ENCODE measurements around the gene CARMIL1.

The CARMIL1 gene

DNA sequence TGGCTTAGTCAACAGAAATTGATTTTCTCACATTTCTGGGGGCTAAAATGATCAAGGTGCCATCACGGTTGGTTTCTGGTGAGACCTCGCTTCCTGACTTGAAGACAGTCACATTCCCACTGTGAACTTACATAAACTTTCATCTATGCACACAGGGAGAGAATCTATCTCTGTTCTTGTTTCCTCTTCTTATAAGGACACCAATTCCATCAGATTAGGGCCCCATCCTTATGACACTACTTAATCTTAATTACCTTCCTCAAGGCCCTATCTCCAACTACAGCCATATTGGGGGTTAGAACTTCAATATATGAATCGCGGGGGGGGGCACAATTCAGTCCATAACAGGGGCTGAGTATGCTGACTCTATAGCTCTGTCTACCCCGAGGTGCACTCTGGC lies 362.2 kb downstream of the CARMIL1 start:
- H3K4me3 ChIP-seq (ENCODE audit: low read length) = no peak overlapping the region
- DNase-seq (ENCODE audit: low read depth, low spot score) = no peak

GRCh38 chr6:25641940-25642666 lies 362.9 kb downstream of the CARMIL1 start:
- DNase-seq (ENCODE audit: low read depth, low spot score) = no peak
- H3K4me3 ChIP-seq (ENCODE audit: low read length) = no peak overlapping the region

DNA sequence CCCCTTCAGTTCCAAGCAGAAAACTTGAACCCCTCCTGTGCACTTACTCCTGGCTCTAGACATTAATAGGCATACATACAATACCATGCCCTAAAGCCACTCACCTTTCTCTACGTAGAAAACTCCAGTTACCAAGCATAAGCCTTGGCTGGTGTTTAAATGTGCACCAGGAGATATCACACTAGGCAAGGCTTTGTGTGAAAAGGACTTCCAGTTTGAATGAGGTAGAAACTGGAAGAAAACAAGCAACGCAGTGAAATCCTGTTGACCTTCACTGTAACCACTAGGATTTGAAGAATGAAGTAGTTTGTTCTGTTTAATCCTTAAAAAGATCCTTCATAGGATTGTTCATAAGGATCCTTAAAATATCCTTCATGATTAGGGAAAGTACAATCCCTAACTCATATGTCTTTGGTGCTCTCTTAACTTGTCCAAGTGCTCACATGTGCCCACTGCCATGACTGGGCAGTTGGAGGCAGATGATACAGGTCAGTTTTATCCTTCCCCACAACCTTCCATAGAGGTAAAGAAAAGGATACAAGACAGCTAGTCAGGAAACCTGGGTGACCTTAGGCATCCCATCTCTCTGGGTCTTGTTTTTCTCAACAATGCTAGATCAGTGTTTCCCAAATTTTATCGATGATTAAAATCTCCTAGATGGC lies 363.6 kb downstream of the CARMIL1 start:
- no peak for DNase-seq (ENCODE audit: low read depth, low spot score)
- H3K4me3 ChIP-seq (ENCODE audit: low read length) = no peak overlapping the region

GRCh38 chr6:25645916-25646315 lies 366.7 kb downstream of the CARMIL1 start:
- DNase-seq (ENCODE audit: low read depth, low spot score) = no peak
- no peak overlapping the region for H3K4me3 ChIP-seq (ENCODE audit: low read length)

DNA sequence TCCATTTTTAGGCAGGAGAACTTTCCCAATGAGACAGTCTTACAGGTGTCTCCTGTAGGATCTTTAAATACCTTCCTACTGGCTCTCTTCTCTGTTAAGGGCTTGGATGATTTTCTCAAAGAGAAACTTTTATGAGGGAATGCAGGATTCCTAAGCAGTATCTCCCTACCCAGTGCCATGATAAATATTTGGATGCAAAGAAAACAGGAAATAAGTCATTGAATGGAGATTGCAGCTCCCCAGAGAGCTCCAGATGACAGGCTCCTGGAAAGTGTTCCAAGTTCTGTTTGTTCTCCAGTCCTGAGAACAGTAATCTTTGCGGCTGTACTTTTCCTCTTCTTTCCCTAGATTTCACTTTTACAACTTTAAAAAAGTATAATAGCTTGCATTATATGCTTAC lies 370.4 kb downstream of the CARMIL1 start:
- no peak for DNase-seq (ENCODE audit: low read depth, low spot score)
- H3K4me3 ChIP-seq (ENCODE audit: low read length) = no peak overlapping the region

DNA sequence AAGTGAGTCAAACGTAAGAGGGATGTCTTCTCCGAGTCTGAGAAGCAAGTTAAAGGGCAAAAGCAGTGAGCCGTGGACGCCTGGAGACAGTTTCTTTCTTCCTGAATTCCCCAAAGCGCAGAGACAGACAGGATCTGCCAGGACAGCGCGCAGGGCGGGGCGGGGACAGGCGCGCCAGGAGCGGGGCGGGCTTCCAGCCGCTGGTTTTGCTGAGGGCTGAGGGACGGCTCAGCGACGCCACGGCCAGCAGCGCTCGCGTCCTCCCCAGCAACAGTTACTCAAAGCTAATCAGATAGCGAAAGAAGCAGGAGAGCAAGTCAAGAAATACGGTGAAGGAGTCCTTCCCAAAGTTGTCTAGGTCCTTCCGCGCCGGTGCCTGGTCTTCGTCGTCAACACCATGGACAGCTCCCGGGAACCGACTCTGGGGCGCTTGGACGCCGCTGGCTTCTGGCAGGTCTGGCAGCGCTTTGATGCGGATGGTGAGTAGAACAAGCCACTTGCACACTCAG lies 372.9 kb downstream of the CARMIL1 start, which contains the start of gene SCGN:
Gene SCGN, plus strand, starts transcription at position 209 of the 509 bp plus-strand sequence. Its CDS starts 189 bp downstream, at position 398.
- DNase-seq (ENCODE audit: low read depth, low spot score) = no peak
- H3K4me3 ChIP-seq (ENCODE audit: low read length) = no peak within 1 kb of the TSS

- no peak overlapping the region for H3K4me3 ChIP-seq (ENCODE audit: low read length)
- DNase-seq (ENCODE audit: low read depth, low spot score) = no peak
These were observed 376.5 kb downstream of the CARMIL1 start for GRCh38 chr6:25655723-25656122.

GRCh38 chr6:25659633-25660368 lies 380.6 kb downstream of the CARMIL1 start:
- H3K4me3 ChIP-seq (ENCODE audit: low read length) = no peak overlapping the region
- no peak for DNase-seq (ENCODE audit: low read depth, low spot score)

- H3K4me3 ChIP-seq (ENCODE audit: low read length) = no peak overlapping the region
- DNase-seq (ENCODE audit: low read depth, low spot score) = no peak
These were observed 381.3 kb downstream of the CARMIL1 start for GRCh38 chr6:25660512-25660911.

- DNase-seq (ENCODE audit: low read depth, low spot score) = no peak
- no peak overlapping the region for H3K4me3 ChIP-seq (ENCODE audit: low read length)
These were observed 382.1 kb downstream of the CARMIL1 start for GRCh38 chr6:25661129-25661779.

GRCh38 chr6:25665455-25665854 lies 386.3 kb downstream of the CARMIL1 start:
- DNase-seq (ENCODE audit: low read depth, low spot score) = no peak
- no peak overlapping the region for H3K4me3 ChIP-seq (ENCODE audit: low read length)

DNA sequence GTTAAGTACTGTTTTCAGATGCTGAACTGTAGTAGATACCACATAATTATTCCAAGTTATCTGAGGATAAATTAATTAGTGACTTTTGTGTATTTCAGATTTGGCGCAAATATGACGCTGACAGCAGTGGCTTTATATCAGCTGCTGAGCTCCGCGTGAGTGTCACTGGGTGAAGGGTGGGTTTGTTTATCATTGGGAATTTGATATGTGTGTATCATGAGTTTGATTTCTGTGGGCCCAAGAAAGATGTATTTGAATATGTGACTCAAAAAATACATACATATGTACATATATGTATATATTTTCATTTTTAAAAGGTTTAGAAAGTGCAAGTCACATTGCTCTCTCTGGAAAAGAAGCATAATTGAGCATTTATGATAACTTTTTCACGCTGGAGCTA lies 390.2 kb downstream of the CARMIL1 start:
- H3K4me3 ChIP-seq (ENCODE audit: low read length) = no peak overlapping the region
- DNase-seq (ENCODE audit: low read depth, low spot score) = no peak
